WTC11 (cell line): ENCODE measurements around the gene AKR1C4. TPM values are rescaled to one million over a fixed set of nuclear protein-coding genes. Genes with fewer than 3 reads are reported as not detected.

Source experiments
- ATAC-seq: fragments of 200-7000 bp; cut with Tn5 transposase; 2 replicates; pipeline ENCODE4 v1.10.0; 2021; ENCODE audit warnings: mild to moderate bottlenecking, moderate library complexity
- CTCF ChIA-PET: fragments of 300-600 bp; sonication (Branson Sonifier 250); formaldehyde crosslinking; loops from one replicate; lab custom pipeline; 2021; ENCODE audit warnings: antibody characterized with exemption; lab: Charles Lee
- POLR2A ChIA-PET: fragments of 350-600 bp; sonication (Branson Sonifier 250); formaldehyde crosslinking; loops from one replicate; lab custom pipeline; 2021; ENCODE audit warnings: antibody characterized with exemption; lab: Charles Lee
- DNase-seq: peaks from one replicate; pipeline ENCODE4 v3.0.0; 2021; ENCODE audit warnings: low spot score
- H3K27ac Mint-ChIP-seq: 2 replicates; pipeline ENCODE4 v1.8.0; 2021; ENCODE audit warnings: mixed read lengths
- H3K27me3 Mint-ChIP-seq: 2 replicates; pipeline ENCODE4 v1.8.0; 2021; ENCODE audit warnings: low read depth, mild to moderate bottlenecking, moderate library complexity, mixed read lengths
- H3K36me3 Mint-ChIP-seq: 2 replicates; pipeline ENCODE4 v1.8.0; 2021; ENCODE audit warnings: mixed read lengths
- H3K4me1 Mint-ChIP-seq: 2 replicates; pipeline ENCODE4 v1.8.0; 2022; ENCODE audit warnings: mixed read lengths
- H3K4me3 Mint-ChIP-seq: 2 replicates; pipeline ENCODE4 v1.8.0; 2021; ENCODE audit warnings: mild to moderate bottlenecking, moderate library complexity, mixed read lengths
- H3K9me3 Mint-ChIP-seq: 2 replicates; pipeline ENCODE4 v1.8.0; 2021; ENCODE audit warnings: mixed read lengths
- CDX4 ChIP-seq: fragments of 250-450 bp; sonication (Bioruptor Pico); IDR thresholded peaks from 2 replicates; pipeline ENCODE4 v1.9.0; 2021; ENCODE audit warnings: moderate library complexity, mild to moderate bottlenecking, inconsistent platforms, borderline replicate concordance
- E2F5 ChIP-seq: sonication (generic); formaldehyde crosslinking; IDR thresholded peaks from 2 replicates; pipeline ENCODE4 v1.8.1; 2022; ENCODE audit warnings: mild to moderate bottlenecking, moderate library complexity, missing genetic modification reagents
- EMX1 ChIP-seq: fragments of 250-450 bp; sonication (Bioruptor Pico); IDR thresholded peaks from 2 replicates; pipeline ENCODE4 v1.8.0; 2021; ENCODE audit warnings: mild to moderate bottlenecking
- FOXK1 ChIP-seq: sonication (generic); formaldehyde crosslinking; IDR thresholded peaks from 2 replicates; pipeline ENCODE4 v1.8.0; 2022; ENCODE audit warnings: mild to moderate bottlenecking, moderate library complexity, missing genetic modification reagents
- GABPB1 ChIP-seq: sonication (generic); formaldehyde crosslinking; IDR thresholded peaks from 2 replicates; pipeline ENCODE4 v1.8.1; 2023; ENCODE audit warnings: mild to moderate bottlenecking, missing genetic modification reagents
- GRHL2 ChIP-seq: fragments of 250-450 bp; sonication (Bioruptor Pico); IDR thresholded peaks from 2 replicates; pipeline ENCODE4 v1.8.0; 2022; ENCODE audit warnings: mild to moderate bottlenecking, moderate library complexity; ENCODE audit not compliant: insufficient replicate concordance, severe bottlenecking
- GTF2I ChIP-seq: fragments of 250-450 bp; sonication (Bioruptor Pico); conservative IDR thresholded peaks from 2 replicates; pipeline ENCODE4 v1.4.0; 2021; ENCODE audit warnings: mild to moderate bottlenecking
- HMGA2 ChIP-seq: fragments of 250-450 bp; sonication (Bioruptor Pico); IDR thresholded peaks from 2 replicates; pipeline ENCODE4 v1.4.0; 2021; ENCODE audit warnings: mild to moderate bottlenecking, moderate library complexity
- JAZF1 ChIP-seq: fragments of 250-450 bp; sonication (Bioruptor Pico); IDR thresholded peaks from 2 replicates; pipeline ENCODE4 v1.9.0; 2021; ENCODE audit warnings: moderate library complexity, mild to moderate bottlenecking, inconsistent platforms
- NFATC4 ChIP-seq: fragments of 250-450 bp; sonication (Bioruptor Pico); IDR thresholded peaks from 2 replicates; pipeline ENCODE4 v1.9.0; 2021; ENCODE audit warnings: mild to moderate bottlenecking
- NR2C2 ChIP-seq: sonication (generic); formaldehyde crosslinking; IDR thresholded peaks from 2 replicates; pipeline ENCODE4 v1.8.0; 2022; ENCODE audit warnings: mild to moderate bottlenecking, missing genetic modification reagents
- OVOL2 ChIP-seq: fragments of 250-450 bp; sonication (Bioruptor Pico); IDR thresholded peaks from 2 replicates; pipeline ENCODE4 v1.9.0; 2021; ENCODE audit warnings: mild to moderate bottlenecking, borderline replicate concordance
- RELA ChIP-seq: sonication (generic); formaldehyde crosslinking; IDR thresholded peaks from 2 replicates; pipeline ENCODE4 v1.8.1; 2022; ENCODE audit warnings: missing genetic modification reagents, mild to moderate bottlenecking, borderline replicate concordance
- RORB ChIP-seq: fragments of 250-450 bp; sonication (Bioruptor Pico); IDR thresholded peaks from 2 replicates; pipeline ENCODE4 v1.9.0; 2021; ENCODE audit warnings: mild to moderate bottlenecking
- SMAD4 ChIP-seq: sonication (generic); formaldehyde crosslinking; IDR thresholded peaks from 2 replicates; pipeline ENCODE4 v1.8.0; 2022; ENCODE audit warnings: mild to moderate bottlenecking, missing genetic modification reagents
- SOX15 ChIP-seq: fragments of 250-450 bp; sonication (Bioruptor Pico); IDR thresholded peaks from 2 replicates; pipeline ENCODE4 v1.9.0; 2021; ENCODE audit warnings: mild to moderate bottlenecking
- SP1 ChIP-seq: sonication (generic); formaldehyde crosslinking; conservative IDR thresholded peaks from 2 replicates; pipeline ENCODE4 v1.8.1; 2022; ENCODE audit warnings: missing genetic modification reagents
- STAT6 ChIP-seq: sonication (generic); formaldehyde crosslinking; conservative IDR thresholded peaks from 2 replicates; pipeline ENCODE4 v1.8.1; 2023; ENCODE audit warnings: mild to moderate bottlenecking, low read depth, missing genetic modification reagents, moderate library complexity
- TCF7 ChIP-seq: sonication (generic); formaldehyde crosslinking; IDR thresholded peaks from 2 replicates; pipeline ENCODE4 v1.8.0; 2022; ENCODE audit warnings: mild to moderate bottlenecking, low read depth, missing genetic modification reagents, moderate library complexity
- TEAD1 ChIP-seq: sonication (generic); formaldehyde crosslinking; IDR thresholded peaks from 2 replicates; pipeline ENCODE4 v1.8.0; 2022; ENCODE audit warnings: mild to moderate bottlenecking, missing genetic modification reagents
- ZNF138 ChIP-seq: sonication (generic); formaldehyde crosslinking; conservative IDR thresholded peaks from 2 replicates; pipeline ENCODE4 v1.8.1; 2022; ENCODE audit warnings: mild to moderate bottlenecking, moderate library complexity, missing genetic modification reagents
- ZNF416 ChIP-seq: fragments of 250-450 bp; sonication (Bioruptor Pico); IDR thresholded peaks from 2 replicates; pipeline ENCODE4 v1.9.0; 2021; ENCODE audit warnings: mild to moderate bottlenecking, inconsistent platforms
- total RNA-seq: library from RNA; stranded (reverse); gene quantifications from 3 replicates; pipeline ENCODE4 v1.2.3, GENCODE V29; 2021
- TF ChIP-seq, protein P1 (sequence below): sonication (generic); formaldehyde crosslinking; IDR thresholded peaks from 2 replicates; pipeline ENCODE4 v1.8.1; 2023; ENCODE audit warnings: mild to moderate bottlenecking, missing genetic modification reagents

AKR1C4 gene
- total RNA-seq, 1 experiment from 2014 or later: not detected

GRCh38 chr10:5146920-5147254 is 49.8 kb upstream of the AKR1C4 start:
- peaks cover 57% of the 10 kb centered on the region for H3K9me3 Mint-ChIP-seq
- ATAC-seq: no peak
- TF ChIP-seq RORB (CRISPR knock-in tag) (no peak), STAT6 (no peak), JAZF1 (CRISPR knock-in tag) (no peak), SOX15 (CRISPR knock-in tag) (no peak), GRHL2 (no peak), GTF2I (CRISPR knock-in tag) (no peak), HMGA2 (no peak), OVOL2 (CRISPR knock-in tag) (no peak), SMAD4 (CRISPR knock-in tag) (no peak), RELA (no peak), EMX1 (CRISPR knock-in tag) (no peak), NR2C2 (CRISPR knock-in tag) (no peak), ZNF416 (CRISPR knock-in tag) (no peak), NFATC4 (no peak), SP1 (CRISPR knock-in tag) (no peak), TCF7 (no peak), E2F5 (no peak), TEAD1 (no peak)
- TF ChIP-seq, protein P1, sequence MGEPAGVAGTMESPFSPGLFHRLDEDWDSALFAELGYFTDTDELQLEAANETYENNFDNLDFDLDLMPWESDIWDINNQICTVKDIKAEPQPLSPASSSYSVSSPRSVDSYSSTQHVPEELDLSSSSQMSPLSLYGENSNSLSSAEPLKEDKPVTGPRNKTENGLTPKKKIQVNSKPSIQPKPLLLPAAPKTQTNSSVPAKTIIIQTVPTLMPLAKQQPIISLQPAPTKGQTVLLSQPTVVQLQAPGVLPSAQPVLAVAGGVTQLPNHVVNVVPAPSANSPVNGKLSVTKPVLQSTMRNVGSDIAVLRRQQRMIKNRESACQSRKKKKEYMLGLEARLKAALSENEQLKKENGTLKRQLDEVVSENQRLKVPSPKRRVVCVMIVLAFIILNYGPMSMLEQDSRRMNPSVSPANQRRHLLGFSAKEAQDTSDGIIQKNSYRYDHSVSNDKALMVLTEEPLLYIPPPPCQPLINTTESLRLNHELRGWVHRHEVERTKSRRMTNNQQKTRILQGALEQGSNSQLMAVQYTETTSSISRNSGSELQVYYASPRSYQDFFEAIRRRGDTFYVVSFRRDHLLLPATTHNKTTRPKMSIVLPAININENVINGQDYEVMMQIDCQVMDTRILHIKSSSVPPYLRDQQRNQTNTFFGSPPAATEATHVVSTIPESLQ (CRISPR knock-in tag): no peak
- TF ChIP-seq, all 79 proteins: peak for 0
- no peaks in the 10 kb centered on the region; the same call in 1 of the 2 replicates for H3K27me3 Mint-ChIP-seq
- ChIA-PET CTCF (no interaction called here), POLR2A (no interaction called here)
- H3K4me3 Mint-ChIP-seq: no peak overlapping the region
- peaks cover 17% of the 10 kb centered on the region for H3K36me3 Mint-ChIP-seq
- no peak for DNase-seq
- no peaks in the 10 kb centered on the region for H3K4me1 Mint-ChIP-seq
- H3K27ac Mint-ChIP-seq: no peak overlapping the region

GRCh38 chr10:5147255-5147980 is 49.2 kb upstream of the AKR1C4 start:
- H3K9me3 Mint-ChIP-seq: peaks cover 55% of the 10 kb centered on the region

More at GRCh38 chr10:5147255-5147980, 49.2 kb upstream of the AKR1C4 start:
- ChIA-PET CTCF (no interaction called here), POLR2A (no interaction called here)
- no peak overlapping the region for H3K27ac Mint-ChIP-seq
- no peaks in the 10 kb centered on the region; the same call in 1 of the 2 replicates for H3K27me3 Mint-ChIP-seq
- no peak for TF ChIP-seq CDX4 (CRISPR knock-in tag)
- no peak for TF ChIP-seq FOXK1
- peak; percentile 71 for TF ChIP-seq GABPB1 (CRISPR knock-in tag)
- TF ChIP-seq ZNF138 (CRISPR knock-in tag): no peak
- ATAC-seq (no peak), DNase-seq (no peak)
- peaks cover 17% of the 10 kb centered on the region for H3K36me3 Mint-ChIP-seq
- H3K4me1 Mint-ChIP-seq: no peaks in the 10 kb centered on the region
- no peak overlapping the region for H3K4me3 Mint-ChIP-seq
